K562 (cell line): ENCODE measurements around the gene RAI14. TPM values are rescaled to one million over a fixed set of nuclear protein-coding genes. Genes with fewer than 3 reads are reported as not detected.

ENCODE experiments used
- ATAC-seq: fragments of 200-7000 bp; cut with Tn5 transposase; 3 replicates; pipeline ENCODE4 v1.9.1; 2020; ENCODE audit warnings: moderate library complexity
- BruUV-seq: library from RNA; stranded (reverse); fragments of 400-500 nt; replicated peaks from 2 replicates; lab custom pipeline; 2021; lab: Mats Ljungman, UMichigan
- CTCF ChIA-PET: fragments of 300-600 bp; formaldehyde crosslinking; extraction: SDS; loops from one replicate; lab custom pipeline; 2021; ENCODE audit warnings: low intra/inter-chr PET ratio; lab: Yijun Ruan, JAX
- POLR2A ChIA-PET: fragments of 300-600, 350-650 bp; sonication (Branson Sonifier 250); formaldehyde crosslinking; extraction: SDS; loops from one replicate; lab custom pipeline; 2021; ENCODE audit warnings: antibody characterized with exemption, inconsistent platforms; lab: Yijun Ruan, JAX
- DNase-seq, 4 experiments: peaks; one replicate each; pipeline versions ENCODE4 v3.0.0 to v3.0.0-alpha.2; 2011 to 2018; ENCODE audit warnings: low spot score in 3 of 4, mixed read lengths in 3 of 4; ENCODE audit errors: extremely low read depth in 1 of 4
- FAIRE-seq: peaks from 2 replicates; lab custom pipeline; 2011; peaks lifted over from hg19 to GRCh38; lab: Jason Lieb, UNC
- H2AFZ ChIP-seq: 2 replicates; pipeline ENCODE4 v1.6.0; 2011; ENCODE audit warnings: low read depth, low read length, control low read depth, inconsistent platforms
- H3K27ac ChIP-seq: fragments of 200-600 bp; 3 replicates; pipeline ENCODE4 v1.8.0; 2011; ENCODE audit warnings: low read depth, mild to moderate bottlenecking, control low read depth, inconsistent platforms, low read length, moderate library complexity, mixed read lengths; ENCODE audit errors: extremely low read depth
- H3K27me3 ChIP-seq, 2 experiments: fragments of 300-600 bp in 1 of 2; 2 replicates in 1 of 2; 3 replicates in 1 of 2; pipeline versions ENCODE4 v1.6.0 to v1.8.0; 2011; ENCODE audit warnings: inconsistent platforms in 2 of 2, low read length in 2 of 2, mild to moderate bottlenecking in 1 of 2, mixed read lengths in 1 of 2, moderate library complexity in 1 of 2; ENCODE audit not compliant: control insufficient read depth in 2 of 2, insufficient read depth in 2 of 2
- H3K36me3 ChIP-seq: fragments of 300-600 bp; 3 replicates; pipeline ENCODE4 v1.8.0; 2011; ENCODE audit warnings: mild to moderate bottlenecking, low read length, inconsistent platforms; ENCODE audit not compliant: control insufficient read depth, insufficient read depth
- H3K4me1 ChIP-seq, 2 experiments: fragments of 200-600 bp in 1 of 2; replicated peaks in 1 of 2; 2 replicates in 1 of 2; 3 replicates in 1 of 2; pipeline versions ENCODE4 v1.5.1 to v1.8.0; 2011; ENCODE audit warnings: inconsistent platforms in 2 of 2, low read length in 2 of 2, mild to moderate bottlenecking in 1 of 2, mixed read lengths in 1 of 2, moderate library complexity in 1 of 2; ENCODE audit not compliant: control insufficient read depth in 2 of 2, insufficient read depth in 2 of 2
- H3K4me2 ChIP-seq: 2 replicates; pipeline ENCODE4 v1.6.1; 2011; ENCODE audit warnings: low read length, control low read depth, inconsistent platforms, mixed read lengths; ENCODE audit not compliant: insufficient read depth
- H3K4me3 ChIP-seq: fragments of 200-600 bp; sonication (generic), shearing (Covaris generic); 2 replicates; pipeline ENCODE4 v1.5.1; 2016; ENCODE audit warnings: control low read depth, inconsistent platforms
- H3K79me2 ChIP-seq: fragments of 200-600 bp; 3 replicates; pipeline ENCODE4 v1.8.0; 2011; ENCODE audit warnings: low read length, inconsistent platforms; ENCODE audit not compliant: control insufficient read depth, insufficient read depth
- H3K9ac ChIP-seq, 2 experiments: 2 replicates each; pipeline versions ENCODE4 v1.6.0 to v1.6.1; 2011; ENCODE audit warnings: low read depth in 2 of 2, low read length in 2 of 2, control low read depth in 1 of 2, inconsistent platforms in 1 of 2, mild to moderate bottlenecking in 1 of 2, mixed read lengths in 1 of 2; ENCODE audit not compliant: insufficient read depth in 1 of 2
- H3K9me1 ChIP-seq: one replicate; pipeline ENCODE4 v1.6.0; 2011; ENCODE audit warnings: inconsistent platforms, mild to moderate bottlenecking, low read length, moderate library complexity; ENCODE audit not compliant: control insufficient read depth, insufficient read depth
- H3K9me3 ChIP-seq: replicated peaks from 2 replicates; pipeline ENCODE4 v1.5.1; 2011; ENCODE audit warnings: low read depth, low read length, inconsistent platforms; ENCODE audit not compliant: control insufficient read depth, insufficient read depth
- H4K20me1 ChIP-seq: replicated peaks from 2 replicates; pipeline ENCODE4 v1.6.1; 2011; ENCODE audit warnings: low read length, inconsistent platforms, mixed read lengths; ENCODE audit not compliant: control insufficient read depth, insufficient read depth
- ARID1B ChIP-seq: fragments of 450-650 bp; IDR thresholded peaks from 2 replicates; pipeline ENCODE4 v1.6.1; 2016; ENCODE audit warnings: antibody characterized with exemption, mild to moderate bottlenecking, inconsistent platforms
- ATF3 ChIP-seq, 2 experiments: fragments of 450-650 bp in 1 of 2; sonication (generic) in 1 of 2; formaldehyde crosslinking in 1 of 2; IDR thresholded peaks in 1 of 2; conservative IDR thresholded peaks in 1 of 2; 2 replicates each; pipeline versions ENCODE4 v1.6.1 to v1.8.1; 2016 to 2023; ENCODE audit warnings: mild to moderate bottlenecking in 2 of 2, moderate library complexity in 2 of 2, inconsistent platforms in 1 of 2, missing genetic modification reagents in 1 of 2
- ETV5 ChIP-seq: sonication (generic); formaldehyde crosslinking; IDR thresholded peaks from 2 replicates; pipeline ENCODE4 v1.4.0; 2020; ENCODE audit warnings: low read depth, mild to moderate bottlenecking, missing genetic modification reagents
- FOSL1 ChIP-seq: fragments of 200-800 bp; sonication (Bioruptor generic); conservative IDR thresholded peaks from 2 replicates; pipeline ENCODE4 v1.6.1; 2016; ENCODE audit warnings: missing genetic modification characterization, missing compliant biosample characterization
- JUND ChIP-seq, 2 experiments: IDR thresholded peaks; 2 replicates in 1 of 2; 3 replicates in 1 of 2; pipeline ENCODE4 v1.6.1; 2011; ENCODE audit warnings: borderline replicate concordance in 2 of 2, low read depth in 2 of 2, low read length in 2 of 2, improper control_type of control experiment in 1 of 2, missing biosample characterization in 1 of 2, missing genetic modification characterization in 1 of 2, missing genetic modification reagents in 1 of 2
- NFE2L1 ChIP-seq: fragments of 450-650 bp; IDR thresholded peaks from 2 replicates; pipeline ENCODE4 v1.6.1; 2016; ENCODE audit warnings: missing genetic modification characterization, low read depth, mild to moderate bottlenecking, missing compliant biosample characterization, moderate library complexity, borderline replicate concordance
- SMARCA4 ChIP-seq: fragments of 450-650 bp; IDR thresholded peaks from 2 replicates; pipeline ENCODE4 v1.6.1; 2016
- SMARCE1 ChIP-seq: fragments of 450-650 bp; IDR thresholded peaks from 2 replicates; pipeline ENCODE4 v1.7.1; 2016; ENCODE audit warnings: mild to moderate bottlenecking
- SREBF1 ChIP-seq: fragments of 150-350 bp; IDR thresholded peaks from 2 replicates; pipeline ENCODE4 v1.6.1; 2014; ENCODE audit warnings: antibody characterized with exemption, low read depth, low read length, borderline replicate concordance
- ZNF584 ChIP-seq: fragments of 200-800 bp; sonication (Bioruptor generic); IDR thresholded peaks from 2 replicates; pipeline ENCODE4 v1.6.1; 2016; ENCODE audit warnings: low read depth, mild to moderate bottlenecking, missing genetic modification characterization, missing compliant biosample characterization
- WGBS: fragments of 100-300 bp; shearing (Covaris generic); methylation state at CpG from one replicate; pipeline ENCODE4 v1.1.6; 2016; ENCODE audit warnings: low coverage, mixed read lengths; ENCODE audit not compliant: insufficient coverage; ENCODE audit errors: missing lambda C conversion rate; 5-methylcytosine and 5-hydroxymethylcytosine counted together
- in situ Hi-C: fragments of 300-500 bp; cut with MboI; formaldehyde crosslinking; loops from 4 replicates; pipeline ENCODE4 v1.15.0; 2018; ENCODE audit warnings: inconsistent platforms, mixed read lengths
- intact Hi-C: fragments of 100-400 bp; cut with micrococcal nuclease; formaldehyde crosslinking; loops from 2 replicates; pipeline ENCODE4 v1.14.2; 2022
- polyA plus RNA-seq, 8 experiments: library from polyadenylated mRNA; depleted of rRNA in 4 of 8; stranded (reverse) in 5 of 8; unstranded in 3 of 8; fragments of >200 nt; fragmentation: Nextera tagmentation in 2 of 8; fragmentation: Illumina TruSeq in 1 of 8; extraction: Ambion mirVana in 2 of 8; extraction: Trizol in 1 of 8; gene quantifications; 2 replicates each; pipeline versions ENCODE4 v1.2.1 to v1.2.3, GENCODE V29; 2011 to 2014; ENCODE audit warnings: inconsistent platforms in 1 of 8, missing spikeins in 1 of 8
- total RNA-seq, 7 experiments: library from RNA; depleted of rRNA in 6 of 7; stranded (reverse); fragments of >200 nt in 6 of 7; fragmentation: Illumina TruSeq in 2 of 7; extraction: Trizol in 2 of 7; gene quantifications; 2 replicates each; pipeline versions ENCODE4 v1.2.1 to v1.2.3, GENCODE V29; 2011 to 2021; ENCODE audit warnings: low replicate concordance in 1 of 7

RAI14 gene
- total and polyA plus RNA-seq, 9 of the 15 experiments (the other 6 are each of a cell fraction or from before 2014, with no cell fraction given): 11.3 to 82.5 (median 34.8) TPM

- H4K20me1 ChIP-seq: no peaks in the 10 kb centered on the region
- TF ChIP-seq SMARCE1 (peak; percentile 31; the same call in 1 of the 2 replicates), SMARCA4 (peak; percentile 52; the same call in 1 of the 2 replicates), ARID1B (peak; percentile 60), JUND (IDR thresholded peaks at IDR 0.05; ENCODE audit: borderline replicate concordance, low read depth, low read length) (no peak), JUND (tag; IDR thresholded peaks at IDR 0.05; ENCODE audit: borderline replicate concordance, low read depth, low read length) (0 out of 3 replicates have a peak, but pooled peaks have one; percentile 20), ETV5 (0 out of 2 replicates have a peak, but pooled peaks have one; percentile 18), FOSL1 (tag) (peak; percentile 71), NFE2L1 (tag) (no peak), ZNF584 (CRISPR knock-in tag) (no peak), SREBF1 (no peak), ATF3 (IDR thresholded peaks at IDR 0.05) (peak; percentile 40), ATF3 (CRISPR knock-in tag; conservative IDR thresholded peaks at IDR 0.05) (no peak)
- TF ChIP-seq, all 486 proteins: peak for 7
- ChIA-PET POLR2A (interaction anchor here (0.6 kb wide), 1 partner anchor 10 kb away, joined by 3 read pairs; no protein-coding TSS in a partner anchor), CTCF (no interaction called here)
- 35% methylated on average over 5 of the region's 5 CpGs for WGBS
- DNase-seq: peak in 2 of 4 experiments; percentile 27 to 36
- no peak overlapping the region for H3K27ac ChIP-seq
- no peaks in the 10 kb centered on the region for H3K79me2 ChIP-seq
- no peak overlapping the region; the same call in 1 of the 2 replicates for H3K4me2 ChIP-seq
- H3K27me3 ChIP-seq: no peaks in the 10 kb centered on the region
- peak; percentile 79 for ATAC-seq
- H3K9me3 ChIP-seq: peaks cover 5% of the 10 kb centered on the region
- no peak overlapping the region; the same call in 1 of the 2 replicates for H2AFZ ChIP-seq
- H3K9me1 ChIP-seq: no peaks in the 10 kb centered on the region
- H3K9ac ChIP-seq: peak overlapping the region in 1 of 2 experiments; percentile 53; a peak in 1 of 4 replicates
- no peak for FAIRE-seq
- no peak overlapping the region for H3K4me3 ChIP-seq
- no TSS peak for BruUV-seq
- intact Hi-C loops: no loop called here
- in situ Hi-C loops: no loop called here
- H3K4me1 ChIP-seq: no peaks in the 10 kb centered on the region; a peak in 2 of 5 replicates
- H3K36me3 ChIP-seq: peaks cover 5% of the 10 kb centered on the region; the same call in 1 of the 3 replicates
These were observed 135.7 kb downstream of the RAI14 start for GRCh38 chr5:34791761-34792244.
